SK-N-SH (cell line): ENCODE measurements around the gene SH3RF2. TPM values are rescaled to one million over a fixed set of nuclear protein-coding genes. Genes with fewer than 3 reads are reported as not detected.

Experiments
- CTCF ChIA-PET: fragments of 300-600, 350-600 bp; formaldehyde crosslinking; extraction: SDS; loops from one replicate; lab custom pipeline; 2021; lab: Yijun Ruan, JAX
- POLR2A ChIA-PET: fragments of 350-600 bp; sonication (Branson Sonifier 250); formaldehyde crosslinking; extraction: SDS; loops from one replicate; lab custom pipeline; 2020; ENCODE audit warnings: antibody characterized with exemption, inconsistent platforms; lab: Yijun Ruan, JAX
- DNase-seq: peaks from one replicate; pipeline ENCODE4 v3.0.0; 2012
- H2AFZ ChIP-seq: fragments of 200-600 bp; sonication (generic); 2 replicates; pipeline ENCODE4 v1.8.1; 2016; ENCODE audit warnings: antibody characterized with exemption, mild to moderate bottlenecking, low read depth
- H3F3A ChIP-seq: fragments of 200-600 bp; sonication (generic); replicated peaks from 2 replicates; pipeline ENCODE3; 2016; ENCODE audit warnings: antibody characterized with exemption, mild to moderate bottlenecking; ENCODE audit not compliant: insufficient read depth
- H3K27ac ChIP-seq, 2 experiments: fragments of 200-500 bp in 1 of 2; fragments of 200-600 bp in 1 of 2; sonication (Bioruptor generic) in 1 of 2; sonication (generic), shearing (Covaris generic) in 1 of 2; 2 replicates each; pipeline versions ENCODE4 v1.5.1 to v1.6.1; 2014 to 2016; ENCODE audit warnings: low read depth in 2 of 2, inconsistent platforms in 1 of 2, low read length in 1 of 2, mild to moderate bottlenecking in 1 of 2, mixed read lengths in 1 of 2
- H3K27me3 ChIP-seq: fragments of 200-600 bp; sonication (generic), shearing (Covaris generic); 2 replicates; pipeline ENCODE4 v1.6.1; 2016; ENCODE audit warnings: mixed run types; ENCODE audit not compliant: insufficient read depth
- H3K36me3 ChIP-seq, 2 experiments: fragments of 200-500 bp in 1 of 2; fragments of 200-600 bp in 1 of 2; sonication (Bioruptor generic) in 1 of 2; sonication (generic) in 1 of 2; replicated peaks in 1 of 2; 2 replicates each; pipeline versions ENCODE3 to v1.5.1; 2014 to 2016; ENCODE audit warnings: low read length in 1 of 2, mild to moderate bottlenecking in 1 of 2; ENCODE audit not compliant: insufficient read depth in 2 of 2, control insufficient read depth in 1 of 2
- H3K4me1 ChIP-seq, 2 experiments: fragments of 200-500 bp in 1 of 2; fragments of 200-600 bp in 1 of 2; sonication (Bioruptor generic) in 1 of 2; sonication (generic), shearing (Covaris generic) in 1 of 2; 2 replicates each; pipeline versions ENCODE4 v1.5.1 to v1.6.1; 2014 to 2016; ENCODE audit warnings: low read depth in 1 of 2, low read length in 1 of 2, mixed run types in 1 of 2; ENCODE audit not compliant: insufficient read depth in 2 of 2, control insufficient read depth in 1 of 2
- H3K4me2 ChIP-seq: fragments of 200-600 bp; sonication (generic), shearing (Covaris generic); 2 replicates; pipeline ENCODE4 v1.6.1; 2017; ENCODE audit warnings: mixed run types
- H3K4me3 ChIP-seq, 2 experiments: fragments of 200-500 bp in 1 of 2; fragments of 200-600 bp in 1 of 2; sonication (Bioruptor generic) in 1 of 2; sonication (generic), shearing (Covaris generic) in 1 of 2; 2 replicates each; pipeline versions ENCODE4 v1.5.1 to v1.8.1; 2014 to 2016; ENCODE audit warnings: low read depth in 2 of 2, inconsistent platforms in 1 of 2, low read length in 1 of 2, mild to moderate bottlenecking in 1 of 2, mixed read lengths in 1 of 2, moderate library complexity in 1 of 2
- H3K79me2 ChIP-seq: fragments of 200-600 bp; sonication (generic); 2 replicates; pipeline ENCODE4 v1.8.1; 2017; ENCODE audit warnings: mild to moderate bottlenecking; ENCODE audit not compliant: insufficient read depth
- H3K9ac ChIP-seq: fragments of 200-600 bp; sonication (generic); 2 replicates; pipeline ENCODE4 v1.6.1; 2017; ENCODE audit warnings: mixed run types
- H3K9me2 ChIP-seq: fragments of 200-600 bp; sonication (generic); 2 replicates; pipeline ENCODE4 v1.6.1; 2017; ENCODE audit warnings: mixed run types
- H3K9me3 ChIP-seq: fragments of 200-600 bp; sonication (generic); 2 replicates; pipeline ENCODE4 v1.6.1; 2017; ENCODE audit warnings: mixed run types, mild to moderate bottlenecking, moderate library complexity
- H4K20me1 ChIP-seq: fragments of 200-600 bp; sonication (generic); 2 replicates; pipeline ENCODE4 v1.6.1; 2017; ENCODE audit warnings: mild to moderate bottlenecking, mixed run types; ENCODE audit not compliant: insufficient read depth
- EP300 ChIP-seq, 2 experiments: IDR thresholded peaks; 2 replicates each; pipeline versions ENCODE4 v1.4.0 to v1.6.1; 2012; ENCODE audit warnings: borderline replicate concordance in 1 of 2, low read depth in 1 of 2, low read length in 1 of 2
- FOXJ3 ChIP-seq: sonication (generic); formaldehyde crosslinking; IDR thresholded peaks from 2 replicates; pipeline ENCODE4 v1.5.1; 2020; ENCODE audit warnings: mild to moderate bottlenecking, missing genetic modification reagents
- GABPA ChIP-seq: IDR thresholded peaks from 2 replicates; pipeline ENCODE4 v1.4.0; 2012; ENCODE audit warnings: low read depth, mild to moderate bottlenecking
- GATA2 ChIP-seq: sonication (generic); formaldehyde crosslinking; IDR thresholded peaks from 2 replicates; pipeline ENCODE4 v1.5.0; 2020; ENCODE audit warnings: mild to moderate bottlenecking, missing genetic modification reagents
- JUND ChIP-seq: IDR thresholded peaks from 2 replicates; pipeline ENCODE4 v1.4.0; 2012
- NFIC ChIP-seq: IDR thresholded peaks from 2 replicates; pipeline ENCODE4 v1.4.0; 2012; ENCODE audit warnings: borderline replicate concordance
- NRF1 ChIP-seq: IDR thresholded peaks from 2 replicates; pipeline ENCODE4 v1.6.1; 2012; ENCODE audit warnings: low read depth, mild to moderate bottlenecking, low read length
- POLR2AphosphoS5 ChIP-seq: IDR thresholded peaks from 2 replicates; pipeline ENCODE4 v1.6.1; 2012; ENCODE audit warnings: low read depth, low read length
- RCOR1 ChIP-seq: fragments of 150-350 bp; IDR thresholded peaks from 2 replicates; pipeline ENCODE4 v1.6.1; 2017; ENCODE audit warnings: antibody characterized with exemption, low read length
- REST ChIP-seq: IDR thresholded peaks from 2 replicates; pipeline ENCODE4 v1.6.1; 2012; ENCODE audit warnings: mild to moderate bottlenecking, low read depth, low read length, moderate library complexity
- SMC3 ChIP-seq: IDR thresholded peaks from 2 replicates; pipeline ENCODE4 v1.6.1; 2012; ENCODE audit warnings: low read depth, low read length, improper control_type of control experiment
- TAF1 ChIP-seq: IDR thresholded peaks from 2 replicates; pipeline ENCODE4 v1.6.1; 2012; ENCODE audit warnings: low read depth, mild to moderate bottlenecking, low read length, moderate library complexity, borderline replicate concordance
- TCF12 ChIP-seq: IDR thresholded peaks from 2 replicates; pipeline ENCODE4 v1.4.0; 2012
- TEAD4 ChIP-seq: IDR thresholded peaks from 2 replicates; pipeline ENCODE4 v1.4.0; 2012; ENCODE audit warnings: mild to moderate bottlenecking, borderline replicate concordance; ENCODE audit not compliant: insufficient read depth
- YY1 ChIP-seq: IDR thresholded peaks from 2 replicates; pipeline ENCODE4 v1.4.0; 2012; ENCODE audit warnings: low read depth, mild to moderate bottlenecking
- WGBS: methylation state at CpG from one replicate; pipeline ENCODE4 v1.1.6; 2017; ENCODE audit warnings: low lambda C conversion rate; 5-methylcytosine and 5-hydroxymethylcytosine counted together
- polyA plus RNA-seq, 3 experiments: library from polyadenylated mRNA; depleted of rRNA; stranded (reverse); fragments of >200 nt; gene quantifications; 2 replicates each; pipeline ENCODE4 v1.2.3, GENCODE V29; 2012

Gene SH3RF2
- polyA plus RNA-seq, 1 of the 3 experiments (the other 2 are of a cell fraction) = 0.87 TPM

GRCh38 chr5:146088098-146088497, 151.7 kb downstream of the SH3RF2 start:
- Histone ChIP-seq H3K36me3 (no peaks in the 10 kb centered on the region), H3K4me3 (no peak overlapping the region), H3K9me3 (no peaks in the 10 kb centered on the region), H3K27ac (no peak overlapping the region), H3K79me2 (no peaks in the 10 kb centered on the region), H2AFZ (no peak overlapping the region), H4K20me1 (no peaks in the 10 kb centered on the region), H3K9ac (no peak overlapping the region), H3F3A (no peaks in the 10 kb centered on the region), H3K4me1 (no peaks in the 10 kb centered on the region), H3K27me3 (no peaks in the 10 kb centered on the region), H3K9me2 (no peaks in the 10 kb centered on the region), H3K4me2 (no peak overlapping the region)
- CTCF ChIA-PET = no interaction called here
- no peak for DNase-seq
- POLR2A ChIA-PET = no interaction called here
- TF ChIP-seq GABPA (no peak), FOXJ3 (no peak), EP300 (IDR thresholded peaks at IDR 0.05; ENCODE audit: borderline replicate concordance in 1 of 2, low read depth in 1 of 2, low read length in 1 of 2) (no peak), TCF12 (no peak), NRF1 (no peak), TEAD4 (no peak), GATA2 (CRISPR knock-in tag) (no peak), REST (no peak), TAF1 (no peak), SMC3 (no peak), RCOR1 (no peak), POLR2AphosphoS5 (no peak), JUND (no peak)
- whole genome bisulfite sequencing = 88% methylated on average over 3 of the region's 3 CpGs

GRCh38 chr5:146089287-146089686, 152.9 kb downstream of the SH3RF2 start:
- Histone ChIP-seq H3K27me3 (no peaks in the 10 kb centered on the region), H4K20me1 (no peaks in the 10 kb centered on the region), H3K36me3 (no peaks in the 10 kb centered on the region), H3K4me2 (no peak overlapping the region), H3K9ac (no peak overlapping the region), H3F3A (no peaks in the 10 kb centered on the region), H3K4me1 (no peaks in the 10 kb centered on the region), H3K9me2 (no peaks in the 10 kb centered on the region), H3K79me2 (no peaks in the 10 kb centered on the region), H2AFZ (no peak overlapping the region), H3K4me3 (no peak overlapping the region), H3K9me3 (no peaks in the 10 kb centered on the region), H3K27ac (no peak overlapping the region)
- TF ChIP-seq GATA2 (CRISPR knock-in tag) (no peak), NFIC (no peak), YY1 (no peak)
- ChIA-PET CTCF (no interaction called here), POLR2A (no interaction called here)
- no peak for DNase-seq
